ENCODE data around the gene PPP1R3C.

DNA sequence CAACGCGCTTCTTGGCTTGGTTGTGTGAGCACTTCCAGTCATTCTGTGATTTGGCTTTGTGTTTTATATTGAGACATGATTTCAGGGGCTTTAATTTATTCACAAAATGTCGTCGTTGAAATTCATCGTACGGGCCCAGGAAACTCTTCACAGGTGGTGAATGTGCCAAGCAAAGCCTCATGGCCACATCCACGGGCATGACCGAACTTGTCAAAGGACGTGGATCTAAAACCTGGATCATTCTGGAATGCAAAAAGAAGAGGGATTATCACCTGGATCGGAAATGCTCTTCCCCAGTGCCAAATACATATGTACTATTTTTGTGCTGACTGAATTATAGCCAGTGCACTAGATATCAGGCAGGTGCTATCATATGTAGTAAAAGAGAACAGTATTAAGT is 2.2 kb downstream of the PPP1R3C start:
- TF ChIP-seq, protein P1, sequence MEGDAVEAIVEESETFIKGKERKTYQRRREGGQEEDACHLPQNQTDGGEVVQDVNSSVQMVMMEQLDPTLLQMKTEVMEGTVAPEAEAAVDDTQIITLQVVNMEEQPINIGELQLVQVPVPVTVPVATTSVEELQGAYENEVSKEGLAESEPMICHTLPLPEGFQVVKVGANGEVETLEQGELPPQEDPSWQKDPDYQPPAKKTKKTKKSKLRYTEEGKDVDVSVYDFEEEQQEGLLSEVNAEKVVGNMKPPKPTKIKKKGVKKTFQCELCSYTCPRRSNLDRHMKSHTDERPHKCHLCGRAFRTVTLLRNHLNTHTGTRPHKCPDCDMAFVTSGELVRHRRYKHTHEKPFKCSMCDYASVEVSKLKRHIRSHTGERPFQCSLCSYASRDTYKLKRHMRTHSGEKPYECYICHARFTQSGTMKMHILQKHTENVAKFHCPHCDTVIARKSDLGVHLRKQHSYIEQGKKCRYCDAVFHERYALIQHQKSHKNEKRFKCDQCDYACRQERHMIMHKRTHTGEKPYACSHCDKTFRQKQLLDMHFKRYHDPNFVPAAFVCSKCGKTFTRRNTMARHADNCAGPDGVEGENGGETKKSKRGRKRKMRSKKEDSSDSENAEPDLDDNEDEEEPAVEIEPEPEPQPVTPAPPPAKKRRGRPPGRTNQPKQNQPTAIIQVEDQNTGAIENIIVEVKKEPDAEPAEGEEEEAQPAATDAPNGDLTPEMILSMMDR (IDR thresholded peaks at IDR 0.05), result no peak
- TF ChIP-seq ZFX (IDR thresholded peaks at IDR 0.05; ENCODE audit: borderline replicate concordance), result no peak

Measured in 22Rv1 (cell line).